BJ (cell line): ENCODE results near the gene EFNA5. TPM values are rescaled to one million over a fixed set of nuclear protein-coding genes. Genes with fewer than 3 reads are reported as not detected.
"Not testable (repeated sequence)": the region's sequence is repeated elsewhere in the genome, so short reads cannot be mapped to it uniquely, and the experiment has no call there.

Experiments used
- CTCF ChIA-PET: fragments of 350-600 bp; formaldehyde crosslinking; extraction: SDS; loops from one replicate; lab custom pipeline; 2021; ENCODE audit warnings: antibody characterized with exemption, inconsistent platforms; lab: Yijun Ruan, JAX
- POLR2A ChIA-PET: fragments of 300-600 bp; sonication (Branson Sonifier 250); formaldehyde crosslinking; extraction: SDS; loops from one replicate; lab custom pipeline; 2021; ENCODE audit warnings: antibody characterized with exemption; lab: Charles Lee
- DNase-seq: peaks from one replicate; pipeline ENCODE4 v3.0.0-alpha.2; 2011; ENCODE audit warnings: low read depth
- H3K27me3 ChIP-seq: 2 replicates; pipeline ENCODE4 v1.6.0; 2011; ENCODE audit warnings: low read length; ENCODE audit not compliant: control insufficient read depth, insufficient read depth
- H3K36me3 ChIP-seq: 2 replicates; pipeline ENCODE4 v1.5.1; 2011; ENCODE audit warnings: low read length; ENCODE audit not compliant: control insufficient read depth, insufficient read depth
- H3K4me3 ChIP-seq: 2 replicates; pipeline ENCODE4 v1.5.1; 2011; ENCODE audit warnings: low read depth, mild to moderate bottlenecking, control low read depth, low read length
- polyA plus RNA-seq: library from polyadenylated mRNA; depleted of rRNA; stranded (reverse); fragments of >200 nt; gene quantifications from 2 replicates; pipeline ENCODE4 v1.2.3, GENCODE V29; 2011
- TF ChIP-seq, protein P1 (sequence below): IDR thresholded peaks from 2 replicates; pipeline ENCODE4 v1.5.1; 2011; ENCODE audit warnings: low read depth, mild to moderate bottlenecking, control low read depth, inconsistent platforms, low read length, moderate library complexity; ENCODE audit not compliant: insufficient read depth

The EFNA5 gene
- polyA plus RNA-seq, 1 experiment, result 0.67 TPM

GRCh38 chr5:107359916-107360234 lies 310.9 kb downstream of the EFNA5 start:
- no peak for DNase-seq
- CTCF ChIA-PET, result interaction anchor here (0.8 kb wide), 1 partner anchor 22 kb away, joined by 3 read pairs; no protein-coding TSS in a partner anchor
- POLR2A ChIA-PET, result interaction anchor here (0.6 kb wide), 1 partner anchor 95 kb away, joined by 4 read pairs; no protein-coding TSS in a partner anchor
- Histone ChIP-seq H3K36me3 (no peaks in the 10 kb centered on the region), H3K4me3 (no peak overlapping the region), H3K27me3 (no peaks in the 10 kb centered on the region)
- TF ChIP-seq, protein P1, sequence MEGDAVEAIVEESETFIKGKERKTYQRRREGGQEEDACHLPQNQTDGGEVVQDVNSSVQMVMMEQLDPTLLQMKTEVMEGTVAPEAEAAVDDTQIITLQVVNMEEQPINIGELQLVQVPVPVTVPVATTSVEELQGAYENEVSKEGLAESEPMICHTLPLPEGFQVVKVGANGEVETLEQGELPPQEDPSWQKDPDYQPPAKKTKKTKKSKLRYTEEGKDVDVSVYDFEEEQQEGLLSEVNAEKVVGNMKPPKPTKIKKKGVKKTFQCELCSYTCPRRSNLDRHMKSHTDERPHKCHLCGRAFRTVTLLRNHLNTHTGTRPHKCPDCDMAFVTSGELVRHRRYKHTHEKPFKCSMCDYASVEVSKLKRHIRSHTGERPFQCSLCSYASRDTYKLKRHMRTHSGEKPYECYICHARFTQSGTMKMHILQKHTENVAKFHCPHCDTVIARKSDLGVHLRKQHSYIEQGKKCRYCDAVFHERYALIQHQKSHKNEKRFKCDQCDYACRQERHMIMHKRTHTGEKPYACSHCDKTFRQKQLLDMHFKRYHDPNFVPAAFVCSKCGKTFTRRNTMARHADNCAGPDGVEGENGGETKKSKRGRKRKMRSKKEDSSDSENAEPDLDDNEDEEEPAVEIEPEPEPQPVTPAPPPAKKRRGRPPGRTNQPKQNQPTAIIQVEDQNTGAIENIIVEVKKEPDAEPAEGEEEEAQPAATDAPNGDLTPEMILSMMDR, result no peak

GRCh38 chr5:107359033-107359915 lies 311.5 kb downstream of the EFNA5 start:
- Histone ChIP-seq H3K36me3 (no peaks in the 10 kb centered on the region), H3K27me3 (no peaks in the 10 kb centered on the region), H3K4me3 (no peak overlapping the region)
- no peak for DNase-seq
- TF ChIP-seq, protein P1, result no peak
- ChIA-PET POLR2A (no interaction called here), CTCF (interaction anchor here (0.8 kb wide), 1 partner anchor 22 kb away, joined by 3 read pairs; no protein-coding TSS in a partner anchor)

DNA sequence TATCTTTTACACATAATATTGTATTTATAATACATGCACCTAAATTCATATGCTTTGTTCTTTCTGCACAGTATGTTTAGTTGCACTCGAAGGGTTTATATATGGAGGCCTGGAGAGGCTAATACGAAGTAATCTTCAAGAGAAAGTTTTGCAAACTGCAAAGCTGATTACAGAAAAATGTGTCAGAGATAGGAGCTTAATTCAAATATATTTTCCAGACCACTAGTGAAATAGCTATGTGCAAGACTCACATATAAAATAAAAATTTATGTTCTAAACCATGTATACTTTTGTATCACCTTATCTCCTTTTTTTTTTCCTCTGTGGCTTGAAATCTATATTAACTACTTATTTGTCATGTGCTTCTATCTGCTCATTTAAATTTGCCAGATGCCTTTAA lies 313.8 kb downstream of the EFNA5 start:
- no peaks in the 10 kb centered on the region for H3K36me3 ChIP-seq
- no peak for DNase-seq
- H3K4me3 ChIP-seq, result no peak overlapping the region
- TF ChIP-seq, protein P1, result no peak
- CTCF ChIA-PET, result no interaction called here
- H3K27me3 ChIP-seq, result no peaks in the 10 kb centered on the region
- POLR2A ChIA-PET, result no interaction called here

- Histone ChIP-seq H3K36me3 (no peaks in the 10 kb centered on the region), H3K27me3 (no peaks in the 10 kb centered on the region), H3K4me3 (no peak overlapping the region)
- POLR2A ChIA-PET, result no interaction called here
- TF ChIP-seq, protein P1, result no peak
- no peak for DNase-seq
- CTCF ChIA-PET, result interaction anchor here (1.5 kb wide), 1 partner anchor 26 kb away, joined by 3 read pairs; no protein-coding TSS in a partner anchor
Measured at GRCh38 chr5:107352576-107352975, 318.2 kb downstream of the EFNA5 start.

DNA sequence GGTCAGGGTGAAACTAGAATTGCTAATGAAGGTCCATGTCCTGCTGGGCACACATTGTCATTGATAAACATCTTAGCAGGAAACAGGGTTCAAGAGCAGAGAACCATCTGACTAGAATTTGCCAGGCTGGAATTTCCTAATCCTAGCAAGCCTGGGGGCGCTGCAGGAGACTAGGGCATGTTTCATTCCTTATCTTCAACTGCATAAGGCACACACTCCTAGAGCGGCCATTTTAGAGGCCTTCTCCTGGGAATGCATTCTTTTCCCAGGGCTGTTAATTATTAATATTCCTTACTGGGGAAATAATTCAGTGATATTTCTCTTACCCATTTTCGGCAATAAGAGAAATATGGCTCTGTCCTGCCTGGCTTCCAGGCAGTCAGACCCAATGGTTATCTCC lies 324.2 kb downstream of the EFNA5 start:
- POLR2A ChIA-PET, H3K36me3 ChIP-seq, CTCF ChIA-PET, H3K27me3 ChIP-seq, DNase-seq, H3K4me3 ChIP-seq: not testable (repeated sequence)
